H9 (cell line): ENCODE data around the gene HOXC10. TPM values are rescaled to one million over a fixed set of nuclear protein-coding genes. Genes with fewer than 3 reads are reported as not detected.

Experiments
- DNase-seq: peaks from one replicate; pipeline ENCODE4 v3.0.0-alpha.2; 2017
- H2AFZ ChIP-seq: one replicate; pipeline ENCODE4 v1.6.1; 2013; ENCODE audit warnings: mild to moderate bottlenecking, low read length, control low read depth, moderate library complexity
- H2AK5ac ChIP-seq: 2 replicates; pipeline ENCODE4 v1.6.1; 2013; ENCODE audit warnings: low read length, control low read depth, mixed read lengths; ENCODE audit not compliant: insufficient read length
- H2BK120ac ChIP-seq: one replicate; pipeline ENCODE4 v1.6.1; 2013; ENCODE audit warnings: low read depth, mild to moderate bottlenecking, low read length, control low read depth, inconsistent platforms; ENCODE audit not compliant: poor library complexity, severe bottlenecking
- H2BK12ac ChIP-seq: 2 replicates; pipeline ENCODE4 v1.6.1; 2013; ENCODE audit warnings: low read length, control low read depth, mixed read lengths, low read depth; ENCODE audit not compliant: insufficient read length
- H2BK15ac ChIP-seq: 2 replicates; pipeline ENCODE4 v1.6.1; 2013; ENCODE audit warnings: low read depth, low read length, control low read depth
- H2BK20ac ChIP-seq: one replicate; pipeline ENCODE4 v1.6.1; 2013; ENCODE audit warnings: low read depth, mild to moderate bottlenecking, low read length, control low read depth, inconsistent platforms; ENCODE audit not compliant: poor library complexity, severe bottlenecking
- H2BK5ac ChIP-seq: 2 replicates; pipeline ENCODE4 v1.6.1; 2013; ENCODE audit warnings: low read length, control low read depth, mixed read lengths; ENCODE audit not compliant: insufficient read length
- H3K14ac ChIP-seq: 2 replicates; pipeline ENCODE4 v1.6.1; 2013; ENCODE audit warnings: low read length, control low read depth; ENCODE audit not compliant: insufficient read depth
- H3K18ac ChIP-seq: 2 replicates; pipeline ENCODE4 v1.6.1; 2013; ENCODE audit warnings: low read depth, mild to moderate bottlenecking, mixed read lengths, low read length, control low read depth; ENCODE audit not compliant: insufficient read length
- H3K23ac ChIP-seq: 2 replicates; pipeline ENCODE4 v1.6.1; 2013; ENCODE audit warnings: low read length, control low read depth, mixed read lengths, low read depth; ENCODE audit not compliant: insufficient read length
- H3K23me2 ChIP-seq: 2 replicates; pipeline ENCODE4 v1.6.1; 2013; ENCODE audit warnings: low read depth, mild to moderate bottlenecking, mixed read lengths, low read length, control low read depth; ENCODE audit not compliant: insufficient read length, poor library complexity, severe bottlenecking
- H3K27ac ChIP-seq: 2 replicates; pipeline ENCODE4 v1.5.1; 2013; ENCODE audit warnings: low read length, control low read depth, mixed read lengths, low read depth; ENCODE audit not compliant: insufficient read length
- H3K27me3 ChIP-seq: 2 replicates; pipeline ENCODE4 v1.6.1; 2013; ENCODE audit warnings: low read length, control low read depth, inconsistent platforms; ENCODE audit not compliant: insufficient read depth
- H3K4ac ChIP-seq: 2 replicates; pipeline ENCODE4 v1.6.1; 2013; ENCODE audit warnings: low read depth, mild to moderate bottlenecking, control low read depth, inconsistent platforms, low read length, moderate library complexity
- H3K4me1 ChIP-seq: 2 replicates; pipeline ENCODE4 v1.6.1; 2013; ENCODE audit warnings: low read length, control low read depth, inconsistent platforms; ENCODE audit not compliant: insufficient read depth
- H3K4me2 ChIP-seq: 2 replicates; pipeline ENCODE4 v1.6.1; 2013; ENCODE audit warnings: low read length, control low read depth, mixed read lengths; ENCODE audit not compliant: insufficient read length, insufficient read depth
- H3K56ac ChIP-seq: 2 replicates; pipeline ENCODE4 v1.6.1; 2013; ENCODE audit warnings: low read depth, mild to moderate bottlenecking, mixed read lengths, low read length, control low read depth; ENCODE audit not compliant: insufficient read length
- H3K79me1 ChIP-seq: 2 replicates; pipeline ENCODE4 v1.6.1; 2013; ENCODE audit warnings: low read depth, mild to moderate bottlenecking, moderate library complexity, low read length, control low read depth, inconsistent platforms; ENCODE audit not compliant: insufficient read depth, poor library complexity, severe bottlenecking
- H3K79me2 ChIP-seq: 2 replicates; pipeline ENCODE4 v1.6.1; 2013; ENCODE audit warnings: low read length, control low read depth, inconsistent platforms; ENCODE audit not compliant: insufficient read depth
- H3K9ac ChIP-seq: 2 replicates; pipeline ENCODE4 v1.6.1; 2013; ENCODE audit warnings: low read length, control low read depth, mixed read lengths; ENCODE audit not compliant: insufficient read length; ENCODE audit errors: extremely low read depth
- H3K9me3 ChIP-seq: one replicate; pipeline ENCODE4 v1.6.1; 2013; ENCODE audit warnings: low read depth, low read length, inconsistent platforms; ENCODE audit not compliant: control insufficient read depth
- H3T11ph ChIP-seq: one replicate; pipeline ENCODE4 v1.6.1; 2013; ENCODE audit warnings: mild to moderate bottlenecking, low read length, control low read depth, inconsistent platforms
- H4K20me1 ChIP-seq: one replicate; pipeline ENCODE4 v1.6.1; 2013; ENCODE audit not compliant: control insufficient read depth, insufficient read length, insufficient read depth
- H4K5ac ChIP-seq: 2 replicates; pipeline ENCODE4 v1.6.1; 2013; ENCODE audit warnings: low read depth, mild to moderate bottlenecking, mixed read lengths, low read length, control low read depth; ENCODE audit not compliant: insufficient read length
- H4K8ac ChIP-seq: replicated peaks from 2 replicates; pipeline ENCODE4 v1.6.1; 2013; ENCODE audit warnings: low read length, control low read depth, mixed read lengths, low read depth; ENCODE audit not compliant: insufficient read length
- H4K91ac ChIP-seq: 2 replicates; pipeline ENCODE4 v1.6.1; 2013; ENCODE audit warnings: low read depth, mild to moderate bottlenecking, moderate library complexity, mixed read lengths, low read length, control low read depth; ENCODE audit not compliant: insufficient read length
- H3K27ac Mint-ChIP-seq, 3 experiments: 2 replicates in 2 of 3; 3 replicates in 1 of 3; pipeline ENCODE4 v1.8.0; 2020 to 2021; ENCODE audit warnings: mixed read lengths in 3 of 3, mild to moderate bottlenecking in 1 of 3, moderate library complexity in 1 of 3
- H3K27me3 Mint-ChIP-seq: 2 replicates; pipeline ENCODE4 v1.8.0; 2021; ENCODE audit warnings: low read depth, mild to moderate bottlenecking, moderate library complexity, mixed read lengths
- H3K36me3 Mint-ChIP-seq, 3 experiments: 2 replicates in 2 of 3; 3 replicates in 1 of 3; pipeline ENCODE4 v1.8.0; 2020 to 2021; ENCODE audit warnings: low read depth in 3 of 3, mixed read lengths in 3 of 3; ENCODE audit not compliant: insufficient read depth in 1 of 3
- H3K4me1 Mint-ChIP-seq, 2 experiments: 2 replicates each; pipeline ENCODE4 v1.8.0; 2020; ENCODE audit warnings: mixed read lengths in 2 of 2
- H3K4me3 Mint-ChIP-seq, 2 experiments: 2 replicates in 1 of 2; 3 replicates in 1 of 2; pipeline ENCODE4 v1.8.0; 2020 to 2021; ENCODE audit warnings: mild to moderate bottlenecking in 2 of 2, mixed read lengths in 2 of 2, moderate library complexity in 1 of 2
- H3K9me3 Mint-ChIP-seq, 2 experiments: 2 replicates in 1 of 2; 3 replicates in 1 of 2; pipeline ENCODE4 v1.8.0; 2020; ENCODE audit warnings: mild to moderate bottlenecking in 2 of 2, mixed read lengths in 2 of 2, moderate library complexity in 1 of 2
- CTCF ChIP-seq: fragments of 200-600 bp; sonication (generic); conservative IDR thresholded peaks from 3 replicates; pipeline ENCODE4 v1.8.0; 2021; ENCODE audit warnings: antibody characterized with exemption, mild to moderate bottlenecking
- WGBS: extraction: QIAGEN DNeasy Blood & Tissue Kit; methylation state at CpG from one replicate; pipeline ENCODE4 v1.1.7; 2013; ENCODE audit warnings: missing lambda C conversion rate, low lambda C conversion rate, mixed read lengths; ENCODE audit not compliant: insufficient read length; ENCODE audit errors: extremely low coverage; 5-methylcytosine and 5-hydroxymethylcytosine counted together
- total RNA-seq: library from RNA; stranded (reverse); gene quantifications from 2 replicates; pipeline ENCODE4 v1.2.1, GENCODE V29; 2021

HOXC10 gene
- total RNA-seq, 1 experiment from 2014 or later, result not detected

GRCh38 chr12:53952335-53952694 is 32.6 kb upstream of the HOXC10 start:
- H4K91ac ChIP-seq, result no peak overlapping the region
- H3K9ac ChIP-seq, result no peak overlapping the region
- H3K4me1 ChIP-seq, result no peaks in the 10 kb centered on the region
- peaks cover 6 to 20% of the 10 kb centered on the region in 2 experiments; a peak in 3 of 4 replicates for H3K4me1 Mint-ChIP-seq
- peaks cover 99% of the 10 kb centered on the region for H3K27me3 ChIP-seq
- no peaks in the 10 kb centered on the region; a peak in 2 of 7 replicates for H3K36me3 Mint-ChIP-seq
- no peaks in the 10 kb centered on the region for H4K20me1 ChIP-seq
- H3K9me3 ChIP-seq, result no peaks in the 10 kb centered on the region
- no peak overlapping the region for H4K5ac ChIP-seq
- WGBS, result no CpG with 5 or more reads among the region's 13 CpGs
- H2BK5ac ChIP-seq, result no peak overlapping the region
- H2AFZ ChIP-seq, result no peak overlapping the region
- H2BK20ac ChIP-seq, result no peak overlapping the region
- H3K27ac ChIP-seq, result no peak overlapping the region
- H3K27me3 Mint-ChIP-seq, result peaks cover 99% of the 10 kb centered on the region
- no peaks in the 10 kb centered on the region for H3K79me2 ChIP-seq
- H2AK5ac ChIP-seq, result no peak overlapping the region
- H3K9me3 Mint-ChIP-seq, result peaks cover 0 to 9% of the 10 kb centered on the region in 2 experiments; a peak in 3 of 5 replicates
- no peak overlapping the region for H3T11ph ChIP-seq
- H3K4me2 ChIP-seq, result no peak overlapping the region
- peak; percentile 25; the same call in 1 of the 3 replicates for TF ChIP-seq CTCF
- no peak overlapping the region for H3K4ac ChIP-seq
- no peak overlapping the region for H3K27ac Mint-ChIP-seq
- no peak overlapping the region for H2BK120ac ChIP-seq
- H3K14ac ChIP-seq, result no peak overlapping the region
- H3K4me3 Mint-ChIP-seq, result no peak overlapping the region; a peak in 1 of 5 replicates
- H2BK12ac ChIP-seq, result no peak overlapping the region
- no peak overlapping the region for H2BK15ac ChIP-seq
- no peak overlapping the region for H3K18ac ChIP-seq
- H3K23ac ChIP-seq, result no peak overlapping the region
- H3K23me2 ChIP-seq, result no peaks in the 10 kb centered on the region
- no peaks in the 10 kb centered on the region for H3K79me1 ChIP-seq
- no peak for DNase-seq
- no peak overlapping the region for H4K8ac ChIP-seq
- no peak overlapping the region for H3K56ac ChIP-seq
